Cardiac septum (tissue), 1 donor: ENCODE results near the gene PLXDC2. TPM values are rescaled to one million over a fixed set of nuclear protein-coding genes. Genes with fewer than 3 reads are reported as not detected.

Experiments
- DNase-seq: peaks from one replicate; pipeline ENCODE4 v3.0.0-alpha.2; 2020; ENCODE audit warnings: low spot score
- intact Hi-C: fragments of 100-400 bp; cut with DNase I; formaldehyde crosslinking; loops from one replicate; pipeline ENCODE4 v1.14.0; 2022
- total RNA-seq: library from RNA; stranded (reverse); fragmentation: NEBNext Ultra II Directional; extraction: Animal tissue kit (Norgen Biotek cat#: 25700); gene quantifications from one replicate; pipeline ENCODE4 v1.2.1, GENCODE V29; 2021
- donor health status: DM: no; HTN: no; CAD: no.

PLXDC2 gene
- total RNA-seq, 1 donor from 2014 or later, result 22.6 TPM

DNA sequence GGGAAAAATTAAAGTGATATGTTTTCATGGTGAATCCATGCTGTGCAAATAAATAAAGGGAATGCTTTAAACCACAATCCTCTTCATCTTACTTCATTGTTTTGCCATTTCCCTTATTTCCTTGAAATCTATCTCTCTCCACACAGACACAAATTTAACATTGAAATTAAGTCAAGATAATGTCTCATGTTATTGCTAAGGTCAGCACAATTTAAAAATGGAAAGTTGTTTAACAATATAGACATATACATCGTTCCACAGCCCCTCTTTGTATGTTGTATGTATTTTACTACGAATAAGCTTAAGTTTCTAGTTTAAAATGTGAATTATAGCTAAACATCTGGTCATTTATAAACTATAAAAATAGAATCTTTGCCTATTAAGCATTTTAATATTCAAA is 256.9 kb downstream of the PLXDC2 start:
- no peak for DNase-seq
- intact Hi-C loops, result no loop called here

DNA sequence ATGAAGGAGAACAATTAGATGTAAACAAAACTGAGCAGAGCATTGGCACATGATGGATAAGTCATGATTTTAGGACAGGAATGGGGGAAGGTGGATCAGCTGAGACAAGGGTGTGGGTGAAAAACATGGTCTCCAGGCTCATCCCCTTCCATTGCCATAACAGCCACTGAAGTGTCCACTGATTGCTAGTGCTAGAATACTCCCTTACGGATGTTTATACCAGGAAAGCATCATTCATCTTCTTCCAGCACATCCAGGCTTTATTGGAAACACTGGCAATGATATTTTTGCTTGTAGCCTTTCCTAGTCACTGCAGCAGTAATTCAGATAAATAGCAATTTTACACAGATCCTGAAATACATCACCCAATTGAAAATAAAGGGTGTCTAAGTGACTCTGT is 259.5 kb downstream of the PLXDC2 start:
- intact Hi-C loops, result no loop called here
- no peak for DNase-seq

DNA sequence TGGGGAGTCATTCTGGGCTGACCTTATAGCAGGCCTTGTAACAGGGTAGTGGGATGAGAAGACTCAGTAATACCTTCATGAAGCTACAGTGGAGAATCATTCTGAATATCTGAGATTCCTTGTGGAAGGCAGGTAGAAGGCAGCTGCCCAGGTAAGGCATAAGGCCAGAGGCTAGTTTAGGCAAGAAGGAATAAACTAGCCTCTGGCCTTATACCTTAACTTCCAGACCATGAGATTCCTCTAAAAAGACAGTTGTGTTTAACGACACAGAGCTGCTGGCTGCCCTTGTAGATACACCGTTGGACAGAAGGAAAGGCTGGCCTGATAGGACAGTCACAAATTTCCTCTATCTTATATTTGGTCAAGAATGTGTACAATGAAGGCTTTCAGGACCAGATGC is 268.2 kb downstream of the PLXDC2 start:
- no peak for DNase-seq
- intact Hi-C loops, result no loop called here

DNA sequence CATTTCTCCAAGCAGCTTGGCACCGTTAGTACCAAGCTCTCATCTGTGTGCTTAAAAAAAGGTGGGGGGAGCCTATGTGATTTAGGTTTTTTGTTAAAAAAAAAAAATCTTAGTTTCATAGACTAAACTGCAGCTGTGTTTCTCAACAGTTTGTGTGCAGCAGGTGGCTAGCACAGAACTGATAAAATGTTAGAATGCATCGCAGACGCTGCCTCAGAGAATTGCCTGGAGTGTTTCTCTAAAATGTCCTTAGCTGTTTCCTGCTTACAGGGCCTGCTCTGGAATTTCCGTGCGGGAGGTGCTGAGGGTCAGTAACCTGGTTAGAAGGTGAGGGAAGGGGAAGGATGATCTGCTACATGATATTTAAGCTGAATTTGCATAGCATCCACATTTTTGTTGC is 268.9 kb downstream of the PLXDC2 start:
- DNase-seq, result no peak
- intact Hi-C loops, result no loop called here

DNA sequence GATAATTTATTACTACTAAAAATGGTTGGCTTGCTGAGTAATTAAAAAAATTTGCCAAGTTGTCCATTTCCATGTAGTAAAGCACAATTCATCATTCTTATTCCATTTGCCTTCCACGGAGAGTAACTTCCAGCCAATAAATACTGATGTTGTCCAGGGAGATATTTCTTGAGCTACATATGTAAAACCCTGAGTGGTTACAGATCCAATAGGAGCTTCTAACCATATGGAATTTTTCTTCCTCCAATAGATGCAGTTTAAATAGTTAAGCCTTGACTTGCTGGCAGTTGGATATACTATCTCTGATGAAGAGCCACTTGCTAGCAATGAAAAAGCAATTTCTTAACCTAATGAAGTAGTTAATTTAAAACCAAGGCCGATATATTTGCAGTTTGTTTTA is 271.1 kb downstream of the PLXDC2 start:
- intact Hi-C loops, result no loop called here
- no peak for DNase-seq

DNA sequence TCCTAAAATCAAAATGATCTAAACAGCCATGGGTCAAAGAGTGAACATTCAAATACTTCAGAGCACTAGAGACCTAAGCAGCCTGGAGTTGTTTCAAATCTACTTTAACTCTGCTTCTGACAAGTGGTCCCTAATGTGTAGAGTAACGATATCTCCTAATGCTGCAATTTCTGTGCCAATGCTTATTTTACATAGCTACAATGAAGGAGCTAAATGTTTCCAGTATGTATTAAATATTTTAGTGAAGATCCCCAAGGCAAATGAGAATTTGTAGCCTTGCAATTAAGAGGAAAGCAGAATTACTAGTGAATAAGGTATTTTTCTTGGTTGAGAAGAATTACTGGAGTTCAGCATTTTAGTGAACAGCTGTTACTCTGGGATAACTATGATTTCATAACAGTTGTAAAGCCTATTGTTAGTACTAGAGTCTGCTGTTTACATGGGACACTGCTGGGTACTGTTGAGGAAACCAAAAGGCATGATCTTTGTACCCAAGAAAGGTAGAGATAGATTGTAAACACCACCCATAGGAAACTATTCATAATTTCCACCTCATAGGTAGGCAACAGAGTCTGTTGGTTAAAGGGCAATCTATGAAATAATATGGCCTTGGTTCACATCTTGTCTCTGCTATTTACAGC is 271.9 kb downstream of the PLXDC2 start:
- no peak for DNase-seq
- intact Hi-C loops, result no loop called here

DNA sequence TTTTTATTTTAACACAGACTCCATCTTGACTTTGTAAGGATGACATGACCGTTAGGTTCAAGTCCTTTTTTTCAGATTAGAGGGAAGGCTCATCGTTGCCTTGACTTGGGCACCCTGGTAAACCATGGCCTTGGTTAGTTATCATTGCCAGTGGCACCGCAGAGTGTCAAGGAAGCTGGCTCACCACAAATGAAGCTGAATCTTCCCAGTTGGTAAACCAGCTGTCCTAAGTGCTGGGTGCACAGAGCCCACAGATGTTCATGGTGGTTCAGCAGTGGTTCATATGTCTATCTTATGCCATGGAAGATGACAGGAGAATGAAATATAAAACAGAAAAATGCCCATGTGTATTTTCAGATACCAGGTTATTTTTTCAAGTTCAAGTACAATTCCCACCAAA is 273.6 kb downstream of the PLXDC2 start:
- intact Hi-C loops, result loop anchor here (10.0 kb wide), 1 partner anchor 275 kb away; the partner anchor contains the start of gene PLXDC2
- DNase-seq, result no peak

DNA sequence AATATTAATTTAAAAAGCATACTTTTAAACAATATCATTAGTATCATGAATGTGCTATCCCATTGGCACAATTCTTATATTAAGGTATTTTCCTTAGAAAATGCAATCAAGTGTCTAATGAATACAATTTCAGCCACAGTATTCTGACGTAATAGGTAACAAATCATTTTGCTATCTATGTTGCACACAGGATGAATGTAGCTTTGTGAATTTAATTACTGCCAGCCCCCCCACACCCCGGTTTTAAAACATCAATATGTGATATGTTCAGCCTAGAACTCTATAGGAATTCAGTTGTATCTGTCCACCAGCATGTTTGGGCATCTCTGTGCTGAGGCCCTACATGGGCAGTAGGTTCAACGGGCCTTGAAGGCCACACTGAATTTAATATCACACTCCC is 274.6 kb downstream of the PLXDC2 start:
- no peak for DNase-seq
- intact Hi-C loops, result loop anchor here (10.0 kb wide), 1 partner anchor 276 kb away; the partner anchor contains the start of gene PLXDC2

DNA sequence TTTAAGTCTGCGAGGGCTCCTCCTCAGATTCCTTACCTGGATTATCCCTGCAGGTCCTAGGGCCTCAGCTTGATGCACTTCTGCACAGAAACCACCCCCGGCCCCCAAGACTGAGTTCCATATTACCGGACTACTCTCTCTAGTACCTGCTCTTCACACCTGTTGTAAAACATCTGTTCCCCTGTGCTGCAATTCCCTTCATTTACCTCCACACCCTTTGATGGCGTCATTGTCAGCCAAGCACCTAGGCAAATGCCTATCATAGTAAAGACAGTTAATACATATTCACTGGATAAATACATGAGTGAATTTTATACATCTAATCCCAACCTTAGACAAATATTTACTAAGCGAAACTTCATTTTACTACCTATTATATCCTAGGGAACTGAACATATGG is 275.5 kb downstream of the PLXDC2 start:
- intact Hi-C loops, result loop anchor here (10.0 kb wide), 1 partner anchor 277 kb away; the partner anchor contains the start of gene PLXDC2
- no peak for DNase-seq

DNA sequence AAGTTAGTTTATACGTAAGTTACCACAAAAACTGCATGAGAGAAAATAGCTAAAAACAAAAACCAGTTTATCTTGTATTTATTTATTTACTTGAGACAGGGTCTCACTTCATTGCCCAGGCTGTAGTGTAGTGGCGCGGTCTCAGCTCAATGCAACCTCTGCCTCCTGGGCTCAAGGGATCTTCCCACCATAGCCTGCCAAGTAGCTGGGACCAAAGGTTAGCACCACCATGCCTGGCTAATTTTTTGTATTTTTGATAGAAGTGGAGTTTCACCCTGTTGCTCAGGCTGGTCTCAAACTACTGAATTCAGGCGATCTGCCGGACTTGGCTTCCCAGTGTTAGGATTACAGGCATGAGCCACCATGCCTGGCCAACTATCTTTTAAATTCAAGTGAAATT is 277.4 kb downstream of the PLXDC2 start:
- intact Hi-C loops, result loop anchor here (10.0 kb wide), 1 partner anchor 279 kb away; the partner anchor contains the start of gene PLXDC2
- no peak for DNase-seq

DNA sequence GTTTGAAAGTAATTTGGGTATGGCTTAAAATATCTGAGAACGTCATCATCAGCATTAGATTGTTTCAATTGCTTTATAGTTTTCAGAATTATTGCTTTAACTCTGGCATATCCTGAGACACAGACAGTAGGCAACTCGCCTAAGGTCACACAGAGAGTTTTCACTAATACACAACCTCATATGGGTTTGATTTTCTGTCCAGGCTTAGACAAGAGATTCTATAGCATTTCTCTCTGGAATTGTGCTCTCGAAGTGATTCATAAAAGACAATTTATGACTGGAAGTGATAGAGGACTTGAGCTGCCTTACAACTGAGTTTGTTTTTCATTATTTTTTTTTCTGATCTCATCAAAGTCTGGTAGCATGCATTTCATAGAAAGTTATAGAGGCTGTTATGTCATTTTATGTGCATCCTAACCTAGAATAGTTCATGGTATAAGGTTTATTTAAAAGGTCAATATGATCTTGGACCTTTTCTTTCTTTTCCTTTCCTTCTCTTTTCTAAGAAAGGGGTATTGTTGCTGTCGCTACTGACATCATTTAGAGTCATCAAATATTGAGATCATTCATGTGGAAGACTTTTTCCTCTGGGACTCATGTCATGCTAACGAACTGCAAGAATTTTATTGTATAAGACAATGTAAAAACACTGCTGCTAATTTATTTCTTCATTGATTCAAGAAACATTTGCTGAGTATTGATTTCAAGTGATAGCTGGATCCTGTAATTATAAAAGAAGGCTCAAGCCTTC is 278.2 kb downstream of the PLXDC2 start:
- intact Hi-C loops, result loop anchor here (10.0 kb wide), 1 partner anchor 280 kb away; the partner anchor contains the start of gene PLXDC2
- no peak for DNase-seq

DNA sequence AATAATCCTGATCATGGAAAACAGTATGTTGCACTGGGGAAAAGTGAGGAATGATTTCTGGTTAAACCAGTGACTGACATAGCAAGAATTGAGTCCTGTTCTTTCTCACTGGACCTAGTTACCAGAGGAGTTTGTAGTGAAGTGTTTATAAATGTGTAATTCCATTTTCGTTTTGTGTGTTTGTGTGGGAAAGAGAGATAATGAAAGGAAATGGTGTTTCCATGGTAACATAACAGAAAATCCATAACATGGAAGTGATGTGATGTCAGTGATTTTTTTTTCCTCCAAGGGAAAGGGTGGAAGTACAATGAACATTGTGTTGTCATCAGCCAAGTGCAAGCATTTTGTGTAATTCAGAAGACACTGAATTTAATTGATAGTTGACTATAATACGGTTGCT is 283.9 kb downstream of the PLXDC2 start:
- intact Hi-C loops, result no loop called here
- no peak for DNase-seq

DNA sequence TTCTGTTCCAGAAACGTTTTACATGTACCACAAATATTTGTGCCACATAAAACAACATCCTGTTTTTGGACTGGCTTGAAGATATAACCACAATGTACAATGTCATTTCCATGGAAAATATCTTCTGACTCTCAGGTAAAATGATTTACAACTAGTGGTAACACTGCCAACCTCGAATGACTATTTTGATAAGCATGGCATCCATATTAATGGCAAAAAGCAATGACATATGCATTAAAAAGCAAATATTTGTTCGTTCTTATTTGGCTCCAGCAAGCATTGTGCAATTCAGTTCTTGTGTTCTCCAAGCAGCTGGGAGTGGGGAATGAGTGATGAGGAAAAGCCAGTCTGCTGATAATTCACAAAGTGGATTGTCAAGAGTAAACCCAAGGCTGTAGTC is 289.0 kb downstream of the PLXDC2 start:
- intact Hi-C loops, result no loop called here
- DNase-seq, result no peak

DNA sequence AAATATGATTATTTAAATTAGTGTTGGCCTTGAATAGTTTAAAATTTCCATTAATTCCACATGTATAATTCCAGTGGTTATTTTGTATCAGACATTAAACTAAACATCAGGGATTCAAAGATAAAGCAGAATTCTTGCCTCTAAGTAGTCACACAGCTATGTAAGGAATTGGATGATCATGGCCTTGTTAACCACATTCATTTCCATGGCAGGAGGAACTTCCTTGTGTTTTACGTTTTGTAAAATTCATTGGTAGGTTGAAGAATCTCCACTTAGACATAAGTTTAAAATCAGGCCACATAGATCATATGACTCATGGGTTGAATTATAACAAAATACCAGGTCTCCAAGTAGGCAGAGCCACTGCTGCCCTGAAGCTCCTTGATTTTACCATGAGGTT is 289.7 kb downstream of the PLXDC2 start:
- intact Hi-C loops, result no loop called here
- no peak for DNase-seq

DNA sequence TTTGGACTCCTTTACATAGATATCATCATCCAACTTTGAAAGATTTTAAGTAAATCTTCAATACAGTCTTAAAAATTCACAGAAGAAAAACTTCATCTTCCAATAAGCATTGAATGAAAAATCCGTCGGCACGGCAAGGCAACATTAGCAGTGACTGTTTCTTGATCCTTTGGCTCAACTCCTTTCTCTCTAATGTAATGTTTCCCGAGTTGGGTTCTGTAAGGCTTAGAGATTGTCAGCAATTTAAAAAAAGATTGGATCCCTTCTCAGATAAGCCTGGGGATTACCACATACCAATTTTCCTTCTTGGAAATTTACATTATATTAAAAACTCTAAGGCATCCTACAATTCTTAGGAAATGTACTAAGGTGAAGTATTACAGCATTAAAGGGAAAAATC is 291.8 kb downstream of the PLXDC2 start:
- intact Hi-C loops, result no loop called here
- no peak for DNase-seq

DNA sequence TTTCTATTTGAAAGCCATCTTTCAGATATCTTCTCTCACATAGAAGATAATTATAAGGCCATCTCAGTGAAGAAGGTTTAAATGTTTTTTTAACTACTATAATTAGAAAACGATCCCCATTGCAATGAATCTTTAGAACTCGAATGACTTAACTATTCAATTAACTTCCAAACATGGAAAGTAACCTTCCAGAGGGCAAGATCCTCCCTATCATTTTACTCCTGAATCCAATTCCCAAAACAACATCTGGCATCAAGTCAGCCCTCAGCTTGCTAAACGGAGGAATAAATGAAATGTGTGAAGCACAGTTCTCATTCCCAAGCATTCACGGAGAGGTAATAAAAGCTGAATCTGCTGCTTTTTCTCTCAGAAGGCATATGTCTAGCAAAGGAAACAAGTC is 293.4 kb downstream of the PLXDC2 start:
- intact Hi-C loops, result no loop called here
- no peak for DNase-seq

DNA sequence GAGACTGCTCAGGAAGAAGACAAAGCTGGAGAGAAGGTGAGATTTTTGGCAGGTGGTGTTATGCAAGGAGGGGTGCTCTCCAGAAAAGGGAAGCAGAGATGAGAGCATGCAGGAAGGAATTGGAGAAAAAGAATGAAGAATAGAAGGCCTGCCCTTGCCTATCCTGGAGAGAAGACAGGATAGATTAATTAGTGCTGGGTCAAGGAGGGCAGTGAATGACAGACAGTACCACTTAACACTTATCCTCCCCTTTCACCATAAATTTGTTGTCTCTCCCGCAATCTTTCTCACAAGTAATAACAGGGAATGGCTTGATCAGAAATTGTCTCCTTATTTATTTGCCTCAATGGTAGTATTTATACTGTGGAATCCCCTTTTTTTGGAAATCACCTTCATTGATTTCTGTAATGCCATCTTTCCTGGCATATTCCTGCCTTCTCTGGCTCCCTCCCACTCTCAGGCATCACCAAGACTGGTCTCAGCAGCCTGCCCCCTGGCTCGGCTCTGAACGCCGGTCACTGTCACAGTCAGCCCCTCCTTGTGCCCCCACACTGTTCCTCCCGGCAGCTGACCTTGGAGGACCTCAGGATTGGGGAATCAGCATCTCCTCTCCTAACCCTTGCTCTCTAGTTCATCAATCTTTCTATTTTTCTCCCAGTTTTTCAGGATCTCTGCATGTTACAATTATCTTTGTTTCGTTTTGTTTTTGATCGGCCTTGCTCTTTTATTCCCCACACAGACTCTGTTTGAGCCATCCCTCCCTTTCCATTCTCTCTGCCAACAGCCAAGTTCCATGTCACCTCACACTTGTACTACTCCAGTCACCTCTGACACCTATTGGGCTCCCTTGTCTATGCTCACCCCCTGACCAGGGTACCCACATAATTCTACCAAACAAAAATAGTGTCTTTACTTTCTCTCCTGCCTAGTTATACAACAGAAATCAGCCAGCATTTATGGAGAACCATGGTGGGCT is 294.2 kb downstream of the PLXDC2 start:
- intact Hi-C loops, result no loop called here

DNA sequence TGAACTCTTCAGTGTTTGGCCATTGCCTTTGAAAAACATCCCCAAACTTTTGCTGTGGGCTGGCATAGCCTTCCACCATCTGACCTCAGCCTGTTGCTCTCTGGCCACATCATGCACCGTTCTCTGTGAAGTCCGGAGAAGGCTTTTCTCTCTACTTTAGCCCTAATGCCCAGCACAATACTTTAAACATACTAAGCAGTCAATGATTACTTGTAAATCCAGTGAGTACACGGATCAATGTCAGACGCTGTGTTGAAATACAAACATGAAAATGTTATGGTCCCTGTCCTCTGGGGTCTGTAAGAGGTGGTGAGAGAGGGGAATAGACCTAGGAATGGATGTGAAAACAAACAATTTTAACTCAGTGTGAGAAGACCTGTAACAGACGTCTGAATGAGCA is 297.9 kb downstream of the PLXDC2 start:
- DNase-seq, result no peak
- intact Hi-C loops, result no loop called here

More for the DNA sequence above, 294.2 kb downstream of the PLXDC2 start:
- no peak for DNase-seq

DNA sequence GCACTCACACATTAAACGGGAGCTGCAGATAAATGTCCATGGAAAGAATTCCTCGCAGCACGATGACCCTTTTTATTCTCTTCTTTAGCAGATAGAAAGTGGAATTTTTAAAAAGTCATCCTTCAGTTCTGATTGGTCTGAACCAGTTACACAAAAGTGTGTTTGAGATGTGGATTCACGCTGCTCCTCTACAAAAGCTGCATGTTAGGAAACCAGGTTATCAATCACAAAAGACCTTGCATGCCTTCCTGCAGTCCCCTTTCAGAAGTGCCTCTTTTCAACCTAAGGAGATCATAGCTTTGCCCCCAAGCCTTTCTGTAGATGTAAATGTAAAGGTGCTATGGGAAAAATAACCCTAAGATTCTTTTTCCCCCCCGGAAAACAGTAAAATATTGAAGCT is 299.7 kb downstream of the PLXDC2 start:
- DNase-seq, result no peak
- intact Hi-C loops, result no loop called here

DNA sequence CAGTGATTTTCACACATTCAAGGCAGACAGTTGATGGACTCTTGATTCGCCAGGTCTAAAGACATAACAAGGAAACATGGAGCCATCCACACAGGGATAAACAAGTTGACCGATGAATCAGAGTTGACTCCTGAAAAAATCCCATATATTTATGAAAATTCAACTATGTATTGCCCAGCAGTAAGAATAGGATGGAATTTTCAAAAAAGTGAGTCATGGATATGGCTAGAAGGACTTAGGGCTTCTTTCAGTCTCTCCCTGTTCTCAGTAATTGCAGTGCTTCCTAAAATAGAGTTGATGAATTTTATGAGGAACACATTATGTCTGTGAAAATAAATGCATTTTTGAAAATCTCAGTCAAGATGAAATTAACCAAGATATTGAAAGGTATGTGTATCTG is 301.2 kb downstream of the PLXDC2 start:
- no peak for DNase-seq

More for the DNA sequence above, 301.2 kb downstream of the PLXDC2 start:
- intact Hi-C loops, result no loop called here
